Measurements from ENCODE around the gene RAPGEF3.

The RAPGEF3 gene
- total RNA-seq, result 0.52 to 0.97 (median 0.78) reads per million in 3 donors

- Histone ChIP-seq H3K36me3 (ENCODE audit: control insufficient read depth, insufficient read depth, low read length) (no peaks in the 10 kb centered on the region), H3K4me3 (ENCODE audit: insufficient read depth, low read depth, low read length, poor library complexity, severe bottlenecking) (peak within 1 kb of the TSS; percentile 73), H3K27ac (ENCODE audit: insufficient read depth, low read length, poor library complexity, severe bottlenecking) (no peak within 1 kb of the TSS), H3K27me3 (replicated peaks; ENCODE audit: control insufficient read depth, insufficient read depth, low read length, poor library complexity, severe bottlenecking) (no peaks in the 10 kb centered on the region), H3K4me1 (ENCODE audit: control insufficient read depth, insufficient read depth, low read length, poor library complexity, severe bottlenecking) (peaks cover 30% of the 10 kb centered on the region), H3K9me3 (ENCODE audit: control insufficient read depth, low read length) (no peaks in the 10 kb centered on the region)
- peak; percentile 65 to 74 (median 66) for DNase-seq
Observed at GRCh38 chr12:47758834-47759690, at the start of gene RAPGEF3. Gene RAPGEF3 (minus strand): TSS chr12:47758880. CDS start chr12:47758556, 324 bp downstream.

GRCh38 chr12:47808050-47808449 lies 49.4 kb upstream of the RAPGEF3 start:
- H3K4me3 ChIP-seq (ENCODE audit: insufficient read depth, low read depth, low read length, poor library complexity, severe bottlenecking), result peak overlapping the region; percentile 50
- H3K27ac ChIP-seq (ENCODE audit: insufficient read depth, low read length, poor library complexity, severe bottlenecking), result peak overlapping the region; percentile 98
- peak; percentile 66 to 70 (median 70) for DNase-seq
- peaks cover 14% of the 10 kb centered on the region for H3K36me3 ChIP-seq (ENCODE audit: control insufficient read depth, insufficient read depth, low read length)
- no peaks in the 10 kb centered on the region for H3K27me3 ChIP-seq (replicated peaks; ENCODE audit: control insufficient read depth, insufficient read depth, low read length, poor library complexity, severe bottlenecking)
- peaks cover 94% of the 10 kb centered on the region for H3K4me1 ChIP-seq (ENCODE audit: control insufficient read depth, insufficient read depth, low read length, poor library complexity, severe bottlenecking)
- no peaks in the 10 kb centered on the region for H3K9me3 ChIP-seq (ENCODE audit: control insufficient read depth, low read length)

- Histone ChIP-seq H3K9me3 (ENCODE audit: control insufficient read depth, low read length) (no peaks in the 10 kb centered on the region), H3K4me3 (ENCODE audit: insufficient read depth, low read depth, low read length, poor library complexity, severe bottlenecking) (peak overlapping the region; percentile 50), H3K36me3 (ENCODE audit: control insufficient read depth, insufficient read depth, low read length) (peaks cover 14% of the 10 kb centered on the region), H3K4me1 (ENCODE audit: control insufficient read depth, insufficient read depth, low read length, poor library complexity, severe bottlenecking) (peaks cover 97% of the 10 kb centered on the region), H3K27me3 (replicated peaks; ENCODE audit: control insufficient read depth, insufficient read depth, low read length, poor library complexity, severe bottlenecking) (no peaks in the 10 kb centered on the region), H3K27ac (ENCODE audit: insufficient read depth, low read length, poor library complexity, severe bottlenecking) (peak overlapping the region; percentile 98)
- no peak for DNase-seq
Observed at GRCh38 chr12:47807338-47807737, 48.7 kb upstream of the RAPGEF3 start.

GRCh38 chr12:47805417-47805816 lies 46.7 kb upstream of the RAPGEF3 start:
- Histone ChIP-seq H3K4me3 (ENCODE audit: insufficient read depth, low read depth, low read length, poor library complexity, severe bottlenecking) (no peak overlapping the region), H3K4me1 (ENCODE audit: control insufficient read depth, insufficient read depth, low read length, poor library complexity, severe bottlenecking) (peaks cover 87% of the 10 kb centered on the region), H3K9me3 (ENCODE audit: control insufficient read depth, low read length) (no peaks in the 10 kb centered on the region), H3K27me3 (replicated peaks; ENCODE audit: control insufficient read depth, insufficient read depth, low read length, poor library complexity, severe bottlenecking) (no peaks in the 10 kb centered on the region), H3K36me3 (ENCODE audit: control insufficient read depth, insufficient read depth, low read length) (peaks cover 18% of the 10 kb centered on the region), H3K27ac (ENCODE audit: insufficient read depth, low read length, poor library complexity, severe bottlenecking) (peak overlapping the region; percentile 43)
- DNase-seq, result no peak

DNA sequence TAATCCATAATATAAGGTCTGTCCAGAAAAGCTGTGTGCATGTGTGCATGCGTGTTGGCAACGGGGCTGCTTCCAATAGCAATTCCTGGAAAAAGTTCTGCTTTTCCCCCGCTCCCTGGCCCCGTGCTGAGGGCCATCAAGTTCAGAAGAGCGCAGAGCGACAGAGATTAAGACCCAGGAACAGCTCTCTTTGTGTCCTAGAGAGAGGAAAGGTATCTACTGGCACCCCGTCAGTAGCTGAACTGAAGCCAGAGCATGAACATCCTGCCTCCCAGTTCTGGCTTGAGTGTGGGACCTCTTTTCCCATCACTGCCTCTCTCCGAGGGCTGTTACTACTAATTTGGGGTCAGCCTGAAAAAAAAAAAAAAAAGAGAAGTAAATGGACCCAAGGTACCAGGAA lies 45.5 kb upstream of the RAPGEF3 start:
- H3K27me3 ChIP-seq (replicated peaks; ENCODE audit: control insufficient read depth, insufficient read depth, low read length, poor library complexity, severe bottlenecking), result no peaks in the 10 kb centered on the region
- peaks cover 74% of the 10 kb centered on the region for H3K4me1 ChIP-seq (ENCODE audit: control insufficient read depth, insufficient read depth, low read length, poor library complexity, severe bottlenecking)
- no peak overlapping the region for H3K27ac ChIP-seq (ENCODE audit: insufficient read depth, low read length, poor library complexity, severe bottlenecking)
- H3K9me3 ChIP-seq (ENCODE audit: control insufficient read depth, low read length), result no peaks in the 10 kb centered on the region
- no peak for DNase-seq
- H3K4me3 ChIP-seq (ENCODE audit: insufficient read depth, low read depth, low read length, poor library complexity, severe bottlenecking), result no peak overlapping the region
- H3K36me3 ChIP-seq (ENCODE audit: control insufficient read depth, insufficient read depth, low read length), result peaks cover 18% of the 10 kb centered on the region

GRCh38 chr12:47803191-47803875 lies 44.7 kb upstream of the RAPGEF3 start:
- H3K4me3 ChIP-seq (ENCODE audit: insufficient read depth, low read depth, low read length, poor library complexity, severe bottlenecking), result peak overlapping the region; percentile 14
- no peaks in the 10 kb centered on the region for H3K27me3 ChIP-seq (replicated peaks; ENCODE audit: control insufficient read depth, insufficient read depth, low read length, poor library complexity, severe bottlenecking)
- peaks cover 66% of the 10 kb centered on the region for H3K4me1 ChIP-seq (ENCODE audit: control insufficient read depth, insufficient read depth, low read length, poor library complexity, severe bottlenecking)
- no peak for DNase-seq
- H3K27ac ChIP-seq (ENCODE audit: insufficient read depth, low read length, poor library complexity, severe bottlenecking), result peak overlapping the region; percentile 48
- no peaks in the 10 kb centered on the region for H3K9me3 ChIP-seq (ENCODE audit: control insufficient read depth, low read length)
- H3K36me3 ChIP-seq (ENCODE audit: control insufficient read depth, insufficient read depth, low read length), result peaks cover 25% of the 10 kb centered on the region

DNA sequence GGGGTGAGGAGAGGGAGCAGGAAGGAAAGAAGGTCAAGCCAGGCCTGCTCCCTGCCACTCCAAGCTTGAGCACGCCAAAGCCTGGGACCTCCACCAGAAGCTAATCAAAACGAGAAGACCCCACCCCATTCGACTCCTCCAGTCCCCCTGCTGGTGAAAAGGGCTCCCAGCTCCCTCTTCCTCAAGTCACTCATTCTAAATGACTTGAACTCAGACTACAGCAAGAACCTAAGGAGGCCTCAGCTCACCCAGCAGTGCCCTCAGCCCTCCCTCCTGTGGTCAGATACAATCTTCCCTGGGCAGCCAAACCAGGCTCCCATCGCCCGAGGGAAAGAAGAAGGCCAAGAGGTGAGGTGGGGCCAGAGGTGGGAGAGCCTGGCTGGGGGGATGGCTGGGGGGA lies 43.6 kb upstream of the RAPGEF3 start:
- Histone ChIP-seq H3K9me3 (ENCODE audit: control insufficient read depth, low read length) (no peaks in the 10 kb centered on the region), H3K36me3 (ENCODE audit: control insufficient read depth, insufficient read depth, low read length) (peaks cover 35% of the 10 kb centered on the region), H3K27ac (ENCODE audit: insufficient read depth, low read length, poor library complexity, severe bottlenecking) (peak overlapping the region; percentile 48), H3K27me3 (replicated peaks; ENCODE audit: control insufficient read depth, insufficient read depth, low read length, poor library complexity, severe bottlenecking) (no peaks in the 10 kb centered on the region), H3K4me3 (ENCODE audit: insufficient read depth, low read depth, low read length, poor library complexity, severe bottlenecking) (no peak overlapping the region), H3K4me1 (ENCODE audit: control insufficient read depth, insufficient read depth, low read length, poor library complexity, severe bottlenecking) (peaks cover 56% of the 10 kb centered on the region)
- no peak for DNase-seq

GRCh38 chr12:47801904-47802246 lies 43.2 kb upstream of the RAPGEF3 start:
- no peaks in the 10 kb centered on the region for H3K27me3 ChIP-seq (replicated peaks; ENCODE audit: control insufficient read depth, insufficient read depth, low read length, poor library complexity, severe bottlenecking)
- peaks cover 51% of the 10 kb centered on the region for H3K4me1 ChIP-seq (ENCODE audit: control insufficient read depth, insufficient read depth, low read length, poor library complexity, severe bottlenecking)
- H3K4me3 ChIP-seq (ENCODE audit: insufficient read depth, low read depth, low read length, poor library complexity, severe bottlenecking), result no peak overlapping the region
- H3K9me3 ChIP-seq (ENCODE audit: control insufficient read depth, low read length), result no peaks in the 10 kb centered on the region
- no peak overlapping the region for H3K27ac ChIP-seq (ENCODE audit: insufficient read depth, low read length, poor library complexity, severe bottlenecking)
- no peak for DNase-seq
- H3K36me3 ChIP-seq (ENCODE audit: control insufficient read depth, insufficient read depth, low read length), result peaks cover 37% of the 10 kb centered on the region

GRCh38 chr12:47801170-47801903 lies 42.7 kb upstream of the RAPGEF3 start:
- H3K27me3 ChIP-seq (replicated peaks; ENCODE audit: control insufficient read depth, insufficient read depth, low read length, poor library complexity, severe bottlenecking), result no peaks in the 10 kb centered on the region
- peaks cover 48% of the 10 kb centered on the region for H3K4me1 ChIP-seq (ENCODE audit: control insufficient read depth, insufficient read depth, low read length, poor library complexity, severe bottlenecking)
- no peak overlapping the region for H3K4me3 ChIP-seq (ENCODE audit: insufficient read depth, low read depth, low read length, poor library complexity, severe bottlenecking)
- H3K9me3 ChIP-seq (ENCODE audit: control insufficient read depth, low read length), result no peaks in the 10 kb centered on the region
- peaks cover 42% of the 10 kb centered on the region for H3K36me3 ChIP-seq (ENCODE audit: control insufficient read depth, insufficient read depth, low read length)
- no peak overlapping the region for H3K27ac ChIP-seq (ENCODE audit: insufficient read depth, low read length, poor library complexity, severe bottlenecking)
- no peak for DNase-seq

Data from effector memory CD4-positive, alpha-beta T cell (primary cell).